AG04450 (cell line): ENCODE data around the gene PPP2R1B. TPM values are rescaled to one million over a fixed set of nuclear protein-coding genes. Genes with fewer than 3 reads are reported as not detected.

ENCODE experiments used
- CTCF ChIA-PET: fragments of 300-600, 350-600 bp; formaldehyde crosslinking; extraction: SDS; loops from one replicate; lab custom pipeline; 2022; ENCODE audit warnings: antibody characterized with exemption, inconsistent platforms; lab: Charles Lee
- POLR2A ChIA-PET: fragments of 350-600 bp; formaldehyde crosslinking; extraction: SDS; loops from one replicate; lab custom pipeline; 2021; ENCODE audit warnings: antibody characterized with exemption, inconsistent platforms; lab: Yijun Ruan, JAX
- DNase-seq: peaks from one replicate; pipeline ENCODE4 v3.0.0-alpha.2; 2011; ENCODE audit warnings: low read depth, low spot score
- H3K27ac ChIP-seq: one replicate; pipeline ENCODE4 v1.5.1; 2012; ENCODE audit warnings: low read depth, low read length, control low read depth
- H3K27me3 ChIP-seq: one replicate; pipeline ENCODE4 v1.6.0; 2012; ENCODE audit warnings: low read length; ENCODE audit not compliant: control insufficient read depth, insufficient read depth
- H3K4me3 ChIP-seq: 2 replicates; pipeline ENCODE4 v1.5.1; 2011; ENCODE audit warnings: mild to moderate bottlenecking, low read depth, low read length, control low read depth
- H3K9me3 ChIP-seq: 2 replicates; pipeline ENCODE4 v1.5.1; 2012; ENCODE audit warnings: low read length; ENCODE audit not compliant: control insufficient read depth, insufficient read depth
- CTCF ChIP-seq: IDR thresholded peaks from 2 replicates; pipeline ENCODE4 v1.5.1; 2011; ENCODE audit warnings: low read depth, low read length, control low read depth, inconsistent platforms
- polyA plus RNA-seq: library from polyadenylated mRNA; depleted of rRNA; stranded (reverse); fragments of >200 nt; gene quantifications from 2 replicates; pipeline ENCODE4 v1.2.3, GENCODE V29; 2011

Gene PPP2R1B
- polyA plus RNA-seq, 1 experiment, result 44.9 TPM

DNA sequence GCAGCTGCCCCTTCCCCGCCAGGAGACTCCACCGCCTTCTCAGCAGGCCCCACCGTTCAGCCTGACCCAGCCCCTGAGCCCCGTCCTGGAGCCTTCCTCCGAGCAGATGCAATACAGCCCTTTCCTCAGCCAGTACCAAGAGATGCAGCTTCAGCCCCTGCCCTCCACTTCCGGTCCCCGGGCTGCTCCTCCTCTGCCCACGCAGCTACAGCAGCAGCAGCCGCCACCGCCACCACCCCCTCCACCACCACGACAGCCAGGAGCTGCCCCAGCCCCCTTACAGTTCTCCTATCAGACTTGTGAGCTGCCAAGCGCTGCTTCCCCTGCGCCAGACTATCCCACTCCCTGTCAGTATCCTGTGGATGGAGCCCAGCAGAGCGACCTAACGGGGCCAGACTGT is 42.6 kb downstream of the PPP2R1B start:
- Histone ChIP-seq H3K4me3 (no peak overlapping the region), H3K27ac (no peak overlapping the region), H3K27me3 (no peaks in the 10 kb centered on the region), H3K9me3 (no peaks in the 10 kb centered on the region)
- TF ChIP-seq CTCF, result no peak
- CTCF ChIA-PET, result interaction anchor here (0.7 to 2.1 kb wide), 3 partner anchors 12 to 119 kb away, joined by 3 to 9 read pairs (median 5); no protein-coding TSS in a partner anchor
- no peak for DNase-seq
- POLR2A ChIA-PET, result interaction anchor here (0.5 kb wide), 1 partner anchor 46 kb away, joined by 3 read pairs; no protein-coding TSS in a partner anchor

DNA sequence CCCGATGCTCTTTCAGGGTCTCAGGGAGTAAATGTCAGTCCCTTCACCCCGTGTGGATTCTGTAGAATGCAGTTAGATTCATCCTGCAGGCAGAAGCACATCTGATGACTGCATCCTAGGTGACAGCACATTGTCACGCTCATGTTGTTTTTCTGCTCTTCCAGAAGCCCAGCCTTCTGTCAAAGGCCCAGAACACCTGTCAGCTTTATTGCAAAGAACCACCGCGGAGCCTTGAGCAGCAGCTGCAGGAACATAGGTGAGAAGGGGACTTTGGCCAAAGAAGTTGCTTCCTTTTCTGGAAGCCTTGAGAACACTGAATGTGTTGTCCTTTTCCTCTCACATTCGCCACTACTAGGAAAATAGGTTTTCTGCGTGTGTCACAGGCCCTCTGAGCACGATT is 43.7 kb downstream of the PPP2R1B start:
- Histone ChIP-seq H3K27ac (no peak overlapping the region), H3K9me3 (no peaks in the 10 kb centered on the region), H3K4me3 (no peak overlapping the region), H3K27me3 (no peaks in the 10 kb centered on the region)
- no peak for TF ChIP-seq CTCF
- ChIA-PET POLR2A (no interaction called here), CTCF (no interaction called here)
- no peak for DNase-seq

DNA sequence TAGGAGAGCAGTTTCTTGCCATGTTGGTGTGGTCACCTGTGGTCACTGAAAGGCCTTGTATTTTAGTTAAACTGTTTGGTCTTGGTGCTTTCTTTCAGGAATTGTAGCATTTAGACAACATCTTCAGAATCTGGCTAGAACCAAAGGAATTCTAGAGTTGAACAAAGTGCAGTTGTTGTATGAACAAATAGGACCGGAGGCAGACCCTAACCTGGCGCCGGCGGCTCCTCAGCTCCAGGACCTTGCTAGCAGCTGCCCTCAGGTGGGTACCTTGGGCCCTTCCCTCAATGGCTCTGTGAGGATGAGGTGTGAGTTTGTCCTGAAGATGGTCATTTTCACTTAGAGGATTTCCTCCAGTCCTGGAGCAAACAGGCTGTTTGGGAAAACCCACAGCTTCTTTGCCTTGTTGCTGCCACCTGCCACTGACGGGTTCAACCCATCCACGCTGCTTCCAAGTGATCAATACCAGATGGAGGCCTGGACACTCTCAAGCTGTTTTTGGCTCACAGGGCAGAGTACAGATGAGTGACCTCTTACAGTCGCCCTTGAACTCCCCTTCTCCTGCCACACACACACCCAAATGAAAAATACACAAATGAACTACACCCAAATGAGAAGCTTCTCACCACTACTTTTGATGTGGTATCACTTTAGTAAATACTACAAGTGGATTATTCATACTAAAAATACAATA is 45.2 kb downstream of the PPP2R1B start:
- no peak overlapping the region for H3K4me3 ChIP-seq
- H3K9me3 ChIP-seq, result no peaks in the 10 kb centered on the region
- DNase-seq, result no peak
- H3K27ac ChIP-seq, result no peak overlapping the region
- TF ChIP-seq CTCF, result no peak
- no peaks in the 10 kb centered on the region for H3K27me3 ChIP-seq
- CTCF ChIA-PET, result interaction anchor here (1.3 kb wide), 1 partner anchor 117 kb away, joined by 6 read pairs; no protein-coding TSS in a partner anchor
- POLR2A ChIA-PET, result no interaction called here

- Histone ChIP-seq H3K27me3 (no peaks in the 10 kb centered on the region), H3K9me3 (no peaks in the 10 kb centered on the region), H3K27ac (no peak overlapping the region), H3K4me3 (no peak overlapping the region)
- no peak for TF ChIP-seq CTCF
- DNase-seq, result no peak
- ChIA-PET CTCF (no interaction called here), POLR2A (no interaction called here)
Measured at GRCh38 chr11:111719379-111719778, 46.8 kb downstream of the PPP2R1B start.

DNA sequence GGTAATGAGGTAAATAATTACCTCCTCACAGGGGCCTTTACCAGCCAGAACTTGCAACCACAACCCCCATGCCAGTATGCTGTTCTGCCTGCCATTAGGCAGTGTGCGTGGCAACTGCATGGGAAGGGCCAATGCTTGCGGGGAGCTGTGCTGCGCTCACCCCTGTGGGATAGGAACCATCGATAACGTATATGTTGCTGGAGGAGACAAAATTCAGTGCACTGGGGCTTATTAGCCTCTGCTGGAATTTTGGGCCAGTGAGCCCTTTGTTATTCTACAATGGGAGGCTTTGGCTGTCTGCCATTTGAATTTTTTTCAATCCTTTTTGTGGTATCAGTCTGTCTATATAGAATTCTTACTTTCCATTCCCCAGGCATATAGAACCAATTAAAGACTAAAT is 47.3 kb downstream of the PPP2R1B start:
- Histone ChIP-seq H3K27me3 (no peaks in the 10 kb centered on the region), H3K4me3 (no peak overlapping the region), H3K27ac (peak overlapping the region; percentile 62), H3K9me3 (no peaks in the 10 kb centered on the region)
- POLR2A ChIA-PET, result no interaction called here
- DNase-seq, result no peak
- no peak for TF ChIP-seq CTCF
- CTCF ChIA-PET, result interaction anchor here (1.6 kb wide), 1 partner anchor 122 kb away, joined by 3 read pairs; no protein-coding TSS in a partner anchor
